ENCODE results near the gene TRMT112. TPM values are rescaled to one million over a fixed set of nuclear protein-coding genes. Genes with fewer than 3 reads are reported as not detected.
"Not testable (repeated sequence)": the region's sequence is repeated elsewhere in the genome, so short reads cannot be mapped to it uniquely, and the experiment has no call there.

TRMT112 gene
- total and polyA plus RNA-seq, 5 donors from 2014 or later = 95.6 to 512 (median 478) TPM

DNA sequence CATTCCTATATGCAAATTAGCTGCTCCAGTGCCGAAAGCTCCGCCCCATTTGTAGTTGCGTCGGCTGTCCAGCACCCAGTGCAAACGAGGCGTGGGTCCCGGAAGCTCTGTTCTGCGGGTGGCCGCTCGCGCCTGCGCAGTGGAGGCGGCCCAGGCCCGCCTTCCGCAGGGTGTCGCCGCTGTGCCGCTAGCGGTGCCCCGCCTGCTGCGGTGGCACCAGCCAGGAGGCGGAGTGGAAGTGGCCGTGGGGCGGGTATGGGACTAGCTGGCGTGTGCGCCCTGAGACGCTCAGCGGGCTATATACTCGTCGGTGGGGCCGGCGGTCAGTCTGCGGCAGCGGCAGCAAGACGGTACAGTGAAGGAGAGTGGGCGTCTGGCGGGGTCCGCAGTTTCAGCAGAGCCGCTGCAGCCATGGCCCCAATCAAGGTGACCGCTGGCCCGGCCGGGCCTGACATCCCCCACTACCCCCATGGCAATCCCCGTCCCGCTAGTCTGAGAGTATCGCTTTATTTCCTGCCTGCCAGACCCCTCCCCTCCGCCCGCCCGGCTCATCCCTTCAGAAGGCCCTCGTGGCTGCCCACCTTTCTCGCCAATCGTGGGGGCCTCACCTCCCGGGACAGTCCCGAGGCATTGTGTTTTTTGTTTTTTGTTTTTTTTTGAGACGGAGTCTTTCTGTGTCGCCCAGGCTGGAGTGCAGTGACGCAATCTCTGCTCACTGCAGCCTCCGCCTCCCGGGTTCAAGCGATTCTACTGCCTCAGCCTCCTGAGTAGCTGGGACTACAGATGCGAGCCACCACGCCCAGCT lies 804 bp upstream of the TRMT112 start, which contains the start of gene PRDX5:
Gene PRDX5 (plus strand): TSS at position 161 of the 805 bp plus-strand sequence. CDS start 95 bp downstream, at position 256.
- DNase-seq (peak; percentile 93 to 98 (median 97)), ATAC-seq (ENCODE audit: low read depth in 2 of 2) (peak; percentile 78 to 82)
- Histone ChIP-seq H3K4me1 (ENCODE audit: control insufficient read depth, insufficient read depth, low read length, poor library complexity, severe bottlenecking) (peaks cover 31% of the 10 kb centered on the region), H3K27me3 (ENCODE audit: control insufficient read depth, insufficient read depth, low read length) (no peaks in the 10 kb centered on the region), H3K36me3 (ENCODE audit: control insufficient read depth, insufficient read depth, low read length) (peaks cover 8% of the 10 kb centered on the region), H3K9me3 (ENCODE audit: control insufficient read depth in 2 of 2, low read length in 2 of 2) (no peaks in the 10 kb centered on the region), H3K4me3 (ENCODE audit: low read depth, low read length) (peak within 1 kb of the TSS; percentile 89), H3K27ac (ENCODE audit: insufficient read depth, low read length, poor library complexity, severe bottlenecking) (peak within 1 kb of the TSS; percentile 98)
- H3K4me3 Mint-ChIP-seq = peak within 1 kb of the TSS; percentile 93 to 97 (median 96)
- peak within 1 kb of the TSS; percentile 99 to 100 (median 100) for H3K27ac Mint-ChIP-seq
- peaks cover 21% of the 10 kb centered on the region for H3K36me3 Mint-ChIP-seq
- peaks cover 0 to 47% (median 28%) of the 10 kb centered on the region in 4 donors for H3K4me1 Mint-ChIP-seq
- no peaks in the 10 kb centered on the region for H3K9me3 Mint-ChIP-seq
- no peaks in the 10 kb centered on the region for H3K27me3 Mint-ChIP-seq

DNA sequence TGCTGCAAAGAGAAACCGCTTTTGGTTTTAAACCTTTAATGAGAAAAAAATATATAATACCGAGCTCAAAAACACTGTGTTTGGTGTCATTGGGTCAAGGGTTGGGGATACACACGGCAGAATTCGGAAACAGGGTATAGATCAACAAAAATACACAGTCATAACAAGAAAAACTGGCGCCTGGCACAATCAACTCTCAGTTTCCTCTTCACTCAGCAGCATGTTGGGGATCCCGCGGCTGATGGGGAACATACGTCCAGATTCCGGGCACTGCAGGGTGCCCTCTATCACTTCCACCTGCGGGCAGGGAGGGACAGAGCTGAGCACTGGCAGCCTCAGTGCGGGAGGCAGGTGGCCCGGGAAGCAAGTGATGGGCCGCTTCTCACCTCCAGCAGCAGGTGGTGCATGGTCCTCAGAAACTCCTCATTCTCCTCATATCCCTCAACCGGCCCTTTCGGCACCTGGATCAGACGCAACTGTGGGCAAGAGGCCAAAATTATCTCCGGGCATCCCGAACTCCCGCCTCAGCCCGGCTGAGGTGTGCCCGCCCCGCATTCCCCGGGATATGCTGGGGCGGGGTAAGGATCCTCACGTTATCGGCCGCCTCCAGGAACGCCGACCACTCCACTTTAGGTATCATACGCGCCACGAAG lies 561 bp downstream of the TRMT112 start:
- H3K4me3 Mint-ChIP-seq = peak overlapping the region; percentile 93 to 97 (median 96)
- H3K27ac ChIP-seq (ENCODE audit: insufficient read depth, low read length, poor library complexity, severe bottlenecking) = peak overlapping the region; percentile 98
- peak overlapping the region; percentile 99 to 100 (median 100) for H3K27ac Mint-ChIP-seq
- peaks cover 8% of the 10 kb centered on the region for H3K36me3 ChIP-seq (ENCODE audit: control insufficient read depth, insufficient read depth, low read length)
- peaks cover 0 to 57% (median 32%) of the 10 kb centered on the region in 4 donors for H3K4me1 Mint-ChIP-seq
- H3K36me3 Mint-ChIP-seq = peaks cover 28% of the 10 kb centered on the region
- peaks cover 0 to 2% (median 0%) of the 10 kb centered on the region in 7 donors for H3K9me3 Mint-ChIP-seq
- DNase-seq (peak in 2 of 3 donors; percentile 28 to 67), ATAC-seq (ENCODE audit: low read depth in 2 of 2) (no peak)
- no peaks in the 10 kb centered on the region for H3K27me3 ChIP-seq (ENCODE audit: control insufficient read depth, insufficient read depth, low read length)
- H3K4me1 ChIP-seq (ENCODE audit: control insufficient read depth, insufficient read depth, low read length, poor library complexity, severe bottlenecking) = peaks cover 31% of the 10 kb centered on the region
- no peaks in the 10 kb centered on the region for H3K9me3 ChIP-seq (ENCODE audit: control insufficient read depth in 2 of 2, low read length in 2 of 2)
- no peaks in the 10 kb centered on the region for H3K27me3 Mint-ChIP-seq
- peak overlapping the region; percentile 89 for H3K4me3 ChIP-seq (ENCODE audit: low read depth, low read length)

DNA sequence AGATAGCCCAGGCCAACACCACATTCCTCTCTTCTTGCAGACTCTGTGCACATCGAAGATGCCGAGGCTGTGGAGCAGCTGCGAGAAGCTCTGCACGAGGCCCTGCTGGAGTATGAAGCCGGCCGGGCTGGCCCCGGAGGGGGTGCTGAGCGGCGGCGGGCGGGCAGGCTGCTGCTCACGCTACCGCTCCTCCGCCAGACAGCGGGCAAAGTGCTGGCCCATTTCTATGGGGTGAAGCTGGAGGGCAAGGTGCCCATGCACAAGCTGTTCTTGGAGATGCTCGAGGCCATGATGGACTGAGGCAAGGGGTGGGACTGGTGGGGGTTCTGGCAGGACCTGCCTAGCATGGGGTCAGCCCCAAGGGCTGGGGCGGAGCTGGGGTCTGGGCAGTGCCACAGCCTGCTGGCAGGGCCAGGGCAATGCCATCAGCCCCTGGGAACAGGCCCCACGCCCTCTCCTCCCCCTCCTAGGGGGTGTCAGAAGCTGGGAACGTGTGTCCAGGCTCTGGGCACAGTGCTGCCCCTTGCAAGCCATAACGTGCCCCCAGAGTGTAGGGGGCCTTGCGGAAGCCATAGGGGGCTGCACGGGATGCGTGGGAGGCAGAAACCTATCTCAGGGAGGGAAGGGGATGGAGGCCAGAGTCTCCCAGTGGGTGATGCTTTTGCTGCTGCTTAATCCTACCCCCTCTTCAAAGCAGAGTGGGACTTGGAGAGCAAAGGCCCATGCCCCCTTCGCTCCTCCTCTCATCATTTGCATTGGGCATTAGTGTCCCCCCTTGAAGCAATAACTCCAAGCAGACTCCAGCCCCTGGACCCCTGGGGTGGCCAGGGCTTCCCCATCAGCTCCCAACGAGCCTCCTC lies 1.5 kb downstream of the TRMT112 start:
- H3K4me3 ChIP-seq (ENCODE audit: low read depth, low read length); H3K36me3 ChIP-seq (ENCODE audit: control insufficient read depth, insufficient read depth, low read length); ATAC-seq (ENCODE audit: low read depth in 2 of 2); H3K9me3 ChIP-seq (ENCODE audit: control insufficient read depth in 2 of 2, low read length in 2 of 2); H3K27me3 Mint-ChIP-seq; H3K9me3 Mint-ChIP-seq; H3K27me3 ChIP-seq (ENCODE audit: control insufficient read depth, insufficient read depth, low read length); DNase-seq: not testable (repeated sequence)
- Mint-ChIP-seq H3K4me1 (peaks cover 0 to 57% (median 32%) of the 10 kb centered on the region in 4 donors), H3K27ac (peak overlapping the region; percentile 99 to 100 (median 100)), H3K4me3 (peak overlapping the region; percentile 93 to 97 (median 96)), H3K36me3 (peaks cover 22% of the 10 kb centered on the region)
- peak overlapping the region; percentile 98 for H3K27ac ChIP-seq (ENCODE audit: insufficient read depth, low read length, poor library complexity, severe bottlenecking)
- peaks cover 31% of the 10 kb centered on the region for H3K4me1 ChIP-seq (ENCODE audit: control insufficient read depth, insufficient read depth, low read length, poor library complexity, severe bottlenecking)

DNA sequence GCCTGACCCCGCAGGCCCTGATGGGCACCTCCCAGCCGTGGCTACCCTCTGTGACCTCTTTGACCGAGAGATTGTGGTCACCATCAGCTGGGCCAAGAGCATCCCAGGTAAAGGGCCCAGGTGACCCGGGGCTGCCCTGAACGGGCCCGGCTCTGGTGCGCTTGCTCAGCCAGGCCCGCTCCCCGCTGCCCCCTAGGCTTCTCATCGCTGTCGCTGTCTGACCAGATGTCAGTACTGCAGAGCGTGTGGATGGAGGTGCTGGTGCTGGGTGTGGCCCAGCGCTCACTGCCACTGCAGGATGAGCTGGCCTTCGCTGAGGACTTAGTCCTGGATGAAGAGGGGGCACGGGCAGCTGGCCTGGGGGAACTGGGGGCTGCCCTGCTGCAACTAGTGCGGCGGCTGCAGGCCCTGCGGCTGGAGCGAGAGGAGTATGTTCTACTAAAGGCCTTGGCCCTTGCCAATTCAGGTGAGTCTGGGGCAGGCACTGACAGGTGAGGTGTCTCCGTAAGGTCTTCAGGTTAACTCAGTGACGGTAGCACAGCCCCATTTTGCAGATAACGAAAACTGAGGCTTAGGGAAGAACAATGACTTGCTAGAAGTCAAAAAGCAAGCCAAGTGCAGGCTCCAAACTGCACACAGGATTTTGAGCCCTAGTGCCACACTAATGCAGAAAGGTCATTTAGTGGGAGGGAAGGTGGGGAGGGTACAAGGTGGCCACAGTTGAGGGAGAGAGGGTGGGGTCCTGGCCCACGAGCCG lies 2.4 kb downstream of the TRMT112 start:
- peak overlapping the region in 1 of 3 donors; percentile 26 for H3K27ac Mint-ChIP-seq
- peak overlapping the region in 2 of 4 donors; percentile 24 to 80 for H3K4me3 Mint-ChIP-seq
- H3K9me3 ChIP-seq (ENCODE audit: control insufficient read depth in 2 of 2, low read length in 2 of 2) = no peaks in the 10 kb centered on the region
- H3K9me3 Mint-ChIP-seq = peaks cover 0 to 2% (median 0%) of the 10 kb centered on the region in 7 donors
- peaks cover 0 to 59% (median 29%) of the 10 kb centered on the region in 4 donors for H3K4me1 Mint-ChIP-seq
- H3K4me3 ChIP-seq (ENCODE audit: low read depth, low read length) = no peak overlapping the region
- no peak for ATAC-seq (ENCODE audit: low read depth in 2 of 2)
- peaks cover 31% of the 10 kb centered on the region for H3K4me1 ChIP-seq (ENCODE audit: control insufficient read depth, insufficient read depth, low read length, poor library complexity, severe bottlenecking)
- H3K36me3 Mint-ChIP-seq = peaks cover 14% of the 10 kb centered on the region
- no peaks in the 10 kb centered on the region for H3K27me3 Mint-ChIP-seq
- peaks cover 4% of the 10 kb centered on the region for H3K36me3 ChIP-seq (ENCODE audit: control insufficient read depth, insufficient read depth, low read length)
- no peak for DNase-seq
- no peak overlapping the region for H3K27ac ChIP-seq (ENCODE audit: insufficient read depth, low read length, poor library complexity, severe bottlenecking)
- H3K27me3 ChIP-seq (ENCODE audit: control insufficient read depth, insufficient read depth, low read length) = no peaks in the 10 kb centered on the region

DNA sequence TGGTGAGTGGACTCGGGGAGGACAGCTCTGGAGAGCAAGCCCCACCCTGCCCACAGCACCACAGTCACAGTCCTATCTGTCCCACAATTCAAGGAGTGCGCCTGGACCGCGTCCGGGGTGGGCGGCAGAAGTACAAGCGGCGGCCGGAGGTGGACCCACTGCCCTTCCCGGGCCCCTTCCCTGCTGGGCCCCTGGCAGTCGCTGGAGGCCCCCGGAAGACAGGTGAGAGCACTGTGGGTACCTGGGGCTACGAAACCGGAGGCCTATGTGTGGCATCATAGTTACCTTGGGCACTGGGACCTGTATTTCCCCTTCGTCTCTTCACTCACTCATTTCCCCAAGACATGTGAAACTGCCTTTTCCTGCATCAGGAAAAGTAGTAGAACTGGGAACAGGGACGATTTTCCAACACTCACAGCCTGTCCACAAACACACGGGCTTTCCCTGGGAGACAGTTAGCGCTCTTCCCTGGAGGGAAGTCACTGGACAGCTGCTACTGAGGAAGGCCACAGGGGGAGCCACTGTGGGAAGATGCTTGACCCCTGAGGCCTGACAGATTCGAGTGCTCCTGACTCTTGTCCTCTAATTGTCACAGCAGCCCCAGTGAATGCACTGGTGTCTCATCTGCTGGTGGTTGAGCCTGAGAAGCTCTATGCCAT lies 3.1 kb downstream of the TRMT112 start:
- peak overlapping the region in 1 of 3 donors; percentile 81 for H3K27ac Mint-ChIP-seq
- Histone ChIP-seq H3K27me3 (ENCODE audit: control insufficient read depth, insufficient read depth, low read length) (no peaks in the 10 kb centered on the region), H3K4me1 (ENCODE audit: control insufficient read depth, insufficient read depth, low read length, poor library complexity, severe bottlenecking) (peaks cover 27% of the 10 kb centered on the region), H3K4me3 (ENCODE audit: low read depth, low read length) (no peak overlapping the region), H3K36me3 (ENCODE audit: control insufficient read depth, insufficient read depth, low read length) (peaks cover 4% of the 10 kb centered on the region), H3K9me3 (ENCODE audit: control insufficient read depth in 2 of 2, low read length in 2 of 2) (no peaks in the 10 kb centered on the region), H3K27ac (ENCODE audit: insufficient read depth, low read length, poor library complexity, severe bottlenecking) (no peak overlapping the region)
- H3K9me3 Mint-ChIP-seq = peaks cover 0 to 2% (median 0%) of the 10 kb centered on the region in 7 donors
- no peak for DNase-seq
- H3K4me1 Mint-ChIP-seq = peaks cover 0 to 53% (median 26%) of the 10 kb centered on the region in 4 donors
- H3K4me3 Mint-ChIP-seq = peak overlapping the region in 1 of 4 donors; percentile 80
- peaks cover 14% of the 10 kb centered on the region for H3K36me3 Mint-ChIP-seq
- ATAC-seq (ENCODE audit: low read depth in 2 of 2) = no peak
- H3K27me3 Mint-ChIP-seq = no peaks in the 10 kb centered on the region

DNA sequence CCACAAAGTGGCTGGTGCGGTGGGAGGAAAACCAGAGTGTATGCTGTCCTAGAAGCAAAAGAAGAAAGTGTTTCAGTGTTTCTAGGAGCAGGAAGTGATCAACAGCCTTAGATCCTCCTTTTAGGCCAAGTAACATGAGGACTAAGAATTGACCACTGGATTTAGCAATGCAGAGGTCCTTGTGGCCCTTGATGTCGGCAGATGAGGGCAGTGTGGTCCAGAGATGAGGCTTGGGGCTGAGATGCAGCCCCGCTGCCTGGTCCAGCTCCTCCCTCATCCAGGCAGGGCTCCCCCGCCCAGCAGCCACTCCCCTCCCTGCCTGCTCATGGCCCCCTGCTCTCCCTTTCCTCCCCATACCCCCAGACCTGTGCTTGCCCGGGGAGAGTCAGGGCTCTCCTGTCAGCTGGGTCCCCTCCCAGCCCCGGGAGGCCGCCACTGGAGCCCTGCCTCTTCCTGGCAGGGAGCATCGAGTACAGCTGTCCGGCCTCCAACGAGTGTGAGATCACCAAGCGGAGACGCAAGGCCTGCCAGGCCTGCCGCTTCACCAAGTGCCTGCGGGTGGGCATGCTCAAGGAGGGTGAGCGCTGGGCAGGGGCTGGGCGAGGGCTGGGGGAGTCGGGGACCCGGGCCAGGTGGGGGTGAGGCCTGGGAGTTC lies 3.7 kb downstream of the TRMT112 start:
- H3K27ac ChIP-seq (ENCODE audit: insufficient read depth, low read length, poor library complexity, severe bottlenecking) = no peak overlapping the region
- ATAC-seq (ENCODE audit: low read depth in 2 of 2) = no peak
- no peaks in the 10 kb centered on the region for H3K9me3 ChIP-seq (ENCODE audit: control insufficient read depth in 2 of 2, low read length in 2 of 2)
- H3K4me3 Mint-ChIP-seq = peak overlapping the region in 2 of 4 donors; percentile 31 to 92
- H3K27me3 ChIP-seq (ENCODE audit: control insufficient read depth, insufficient read depth, low read length) = no peaks in the 10 kb centered on the region
- peak overlapping the region in 1 of 3 donors; percentile 62 for H3K27ac Mint-ChIP-seq
- H3K36me3 ChIP-seq (ENCODE audit: control insufficient read depth, insufficient read depth, low read length) = peaks cover 4% of the 10 kb centered on the region
- H3K9me3 Mint-ChIP-seq = peaks cover 0 to 2% (median 0%) of the 10 kb centered on the region in 7 donors
- no peak overlapping the region for H3K4me3 ChIP-seq (ENCODE audit: low read depth, low read length)
- peaks cover 14% of the 10 kb centered on the region for H3K36me3 Mint-ChIP-seq
- peaks cover 20% of the 10 kb centered on the region for H3K4me1 ChIP-seq (ENCODE audit: control insufficient read depth, insufficient read depth, low read length, poor library complexity, severe bottlenecking)
- DNase-seq = no peak
- H3K4me1 Mint-ChIP-seq = peaks cover 0 to 48% (median 21%) of the 10 kb centered on the region in 4 donors
- no peaks in the 10 kb centered on the region for H3K27me3 Mint-ChIP-seq
